Germinal center (tissue), 1 donor: ENCODE data around the gene RPA3.
"Not testable (repeated sequence)": the region's sequence is repeated elsewhere in the genome, so short reads cannot be mapped to it uniquely, and the experiment has no call there.

Source experiments
- DNase-seq: peaks from one replicate; pipeline ENCODE4 v3.0.0; 2012; ENCODE audit warnings: mixed read lengths, low spot score

Gene RPA3

GRCh38 chr7:7694542-7694941, 23.9 kb downstream of the RPA3 start:
- DNase-seq = no peak

GRCh38 chr7:7693881-7694280, 24.5 kb downstream of the RPA3 start:
- no peak for DNase-seq

- no peak for DNase-seq
Observed at GRCh38 chr7:7688956-7689355, 29.5 kb downstream of the RPA3 start.

DNA sequence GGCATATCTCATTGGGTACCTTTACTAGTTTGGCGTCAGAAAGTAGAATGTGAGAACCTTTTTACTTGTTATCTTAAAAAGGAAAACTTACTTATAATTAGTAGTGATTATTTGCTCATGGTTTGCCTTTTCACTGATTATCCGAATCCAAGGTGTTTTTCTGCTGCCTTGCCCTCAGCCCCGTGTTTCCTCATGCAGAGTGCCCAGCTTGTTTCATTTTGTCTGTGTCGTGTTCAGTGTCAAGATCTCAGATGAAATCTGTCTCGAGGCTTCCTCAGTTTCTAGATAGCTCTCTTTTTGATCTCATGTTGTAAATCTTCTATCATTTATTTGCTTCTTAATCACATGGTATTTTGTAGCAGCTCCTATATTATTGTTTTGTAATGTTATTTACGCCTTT, 30.1 kb downstream of the RPA3 start:
- no peak for DNase-seq

DNA sequence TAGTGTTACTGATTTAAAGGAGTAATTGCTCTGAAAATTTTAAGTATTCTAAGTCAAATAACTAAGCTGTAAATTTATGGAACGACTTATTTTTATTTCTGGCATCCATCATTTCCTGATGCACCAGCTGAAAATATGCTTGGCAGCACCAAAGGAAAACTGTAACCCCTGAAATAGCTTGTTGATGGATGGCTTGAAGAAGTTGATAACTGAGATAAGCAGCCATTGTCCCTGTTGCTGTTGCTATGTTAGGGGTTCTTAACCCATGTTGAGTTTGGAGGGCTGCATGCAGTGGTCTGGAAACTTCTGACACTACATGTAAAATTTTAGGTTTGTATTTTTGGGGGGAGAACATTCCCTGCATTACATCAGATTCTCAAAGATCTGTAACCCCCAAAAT, 30.6 kb downstream of the RPA3 start:
- no peak for DNase-seq

DNA sequence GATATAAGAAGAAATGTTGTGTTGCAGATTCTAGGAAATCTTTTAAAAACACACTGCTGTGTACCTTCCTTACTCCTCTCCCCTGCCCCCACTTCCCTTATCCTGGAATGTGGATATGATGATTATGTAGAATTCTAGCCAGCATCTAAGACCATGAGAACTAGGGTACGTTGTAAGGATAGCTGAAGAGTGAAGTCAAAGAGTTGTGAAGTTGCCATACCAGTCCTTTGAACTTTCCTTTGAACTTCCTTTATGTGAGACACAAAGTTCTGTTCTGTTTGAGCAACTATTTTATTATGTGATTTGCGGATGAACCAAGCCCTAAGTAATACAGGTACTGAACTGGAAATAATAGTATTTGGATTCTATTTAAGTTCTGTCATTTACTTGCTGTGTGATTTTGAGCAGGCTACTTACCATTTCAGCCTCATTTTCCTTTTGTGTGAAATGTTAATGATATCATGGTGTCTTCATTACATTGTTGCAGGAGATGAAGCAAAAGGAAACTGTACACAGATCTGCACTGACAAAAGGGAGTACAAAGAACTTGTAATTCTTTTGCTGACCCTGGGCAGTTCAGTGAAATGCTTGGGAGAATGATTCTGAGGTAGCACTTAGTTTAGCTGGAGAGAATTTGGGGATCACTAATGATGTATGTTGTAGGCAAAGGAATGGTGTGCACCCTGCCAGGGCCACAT, 31.4 kb downstream of the RPA3 start:
- no peak for DNase-seq

DNA sequence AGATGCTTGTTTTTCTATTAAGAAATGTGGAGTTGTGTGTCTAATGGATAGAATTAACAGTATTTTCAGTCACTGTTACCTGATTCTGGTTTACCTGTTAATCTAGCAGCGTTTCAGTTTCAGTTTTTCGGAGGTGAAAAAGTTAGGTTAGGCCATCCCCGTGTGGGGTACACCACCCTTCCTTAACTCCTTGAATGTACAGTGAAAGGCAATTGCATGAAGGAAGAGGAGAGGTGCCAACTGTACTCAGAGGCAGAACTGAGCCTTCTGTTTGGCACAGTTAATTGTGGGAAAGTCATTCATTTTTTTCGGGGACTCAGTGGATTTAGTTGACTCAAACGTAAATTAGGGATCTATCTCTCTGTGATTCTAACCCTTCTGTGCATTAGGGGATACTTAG, 35.5 kb downstream of the RPA3 start:
- no peak for DNase-seq

- DNase-seq = no peak
Observed at GRCh38 chr7:7681936-7682329, 36.5 kb downstream of the RPA3 start.

- DNase-seq = peak; percentile 36
Observed at GRCh38 chr7:7681191-7681935, 37.0 kb downstream of the RPA3 start.

DNA sequence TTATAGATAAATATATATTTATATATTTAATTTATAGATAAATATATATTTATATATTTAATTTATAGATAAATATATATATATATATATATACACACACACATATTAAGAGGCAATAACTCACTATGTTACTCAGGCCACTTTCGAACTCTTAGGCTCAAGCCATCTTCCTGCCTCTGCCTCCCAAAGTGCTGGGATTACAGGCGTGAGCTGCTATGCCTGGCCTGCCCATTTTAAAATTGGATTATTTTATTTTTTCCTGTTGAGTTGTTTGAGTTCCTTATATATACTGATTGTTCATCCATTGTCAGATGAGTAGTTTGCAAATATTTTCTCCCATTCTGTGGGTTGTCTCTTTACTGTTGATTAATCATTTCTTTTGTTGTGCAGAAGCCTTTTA, 38.8 kb downstream of the RPA3 start:
- DNase-seq = not testable (repeated sequence)

DNA sequence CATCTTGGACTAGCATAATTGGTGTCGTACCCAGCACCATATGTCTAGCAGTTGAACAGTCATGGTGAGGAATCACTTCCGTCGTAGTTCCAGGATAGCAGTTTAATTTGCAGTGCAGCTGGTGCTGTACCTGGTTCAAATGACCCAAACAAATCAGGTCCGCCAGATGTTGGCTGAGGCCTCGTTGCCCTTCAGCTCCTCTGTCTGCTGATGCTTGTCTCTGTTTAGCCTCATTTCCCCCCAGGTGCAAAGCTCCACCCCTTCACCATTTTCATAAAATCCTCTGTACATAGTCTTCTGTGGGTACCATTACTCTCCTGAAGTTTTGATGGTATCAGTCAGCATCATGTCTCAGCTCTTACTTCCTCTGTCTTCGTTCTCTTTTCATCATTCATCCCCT, 42.7 kb downstream of the RPA3 start:
- DNase-seq = no peak

GRCh38 chr7:7673240-7673550, 45.2 kb downstream of the RPA3 start:
- DNase-seq = no peak

- DNase-seq = no peak
Observed at GRCh38 chr7:7672545-7673239, 45.7 kb downstream of the RPA3 start.

DNA sequence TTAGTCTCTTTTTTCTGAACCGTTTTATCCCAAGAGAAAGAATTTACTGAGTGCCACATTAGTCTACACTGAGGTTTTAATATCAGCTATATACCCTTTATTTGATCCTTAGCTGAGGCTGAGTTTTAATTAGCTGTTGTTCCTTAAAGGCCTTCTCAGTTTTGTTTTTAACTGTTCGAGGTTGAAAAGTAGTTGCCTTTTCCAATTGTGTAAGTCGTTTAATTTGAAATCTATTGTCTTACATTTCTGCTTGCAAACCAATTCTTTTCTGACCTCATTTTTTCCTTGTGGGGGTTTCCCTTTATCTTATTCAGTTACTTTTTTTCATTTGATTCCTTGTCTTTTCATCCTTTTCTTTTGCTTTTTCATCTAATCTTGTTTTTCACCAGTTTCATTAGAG, 47.0 kb downstream of the RPA3 start:
- no peak for DNase-seq

- no peak for DNase-seq
Observed at GRCh38 chr7:7670490-7670889, 47.9 kb downstream of the RPA3 start.

- no peak for DNase-seq
Observed at GRCh38 chr7:7668706-7669105, 49.7 kb downstream of the RPA3 start.

- DNase-seq = no peak
Observed at GRCh38 chr7:7667187-7667586, 51.2 kb downstream of the RPA3 start.

DNA sequence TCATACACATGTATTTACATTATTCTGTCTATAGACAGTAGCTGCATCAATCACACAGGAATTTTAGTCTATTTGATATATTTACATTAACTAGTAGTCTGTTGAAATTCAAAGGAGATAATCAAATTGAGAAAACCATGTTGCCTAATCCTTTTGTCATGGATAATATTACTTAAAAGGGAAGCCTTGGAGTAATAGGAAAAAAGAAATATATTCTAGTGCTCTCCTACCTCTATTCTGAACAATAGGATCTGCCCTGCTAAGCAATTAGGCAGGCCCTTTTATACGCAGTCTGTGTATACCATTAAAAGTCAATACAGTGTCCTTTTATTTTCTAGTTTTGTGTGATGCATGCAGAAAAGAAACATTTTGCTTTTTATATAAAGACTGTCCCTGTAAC, 53.4 kb downstream of the RPA3 start:
- no peak for DNase-seq

- no peak for DNase-seq
Observed at GRCh38 chr7:7664291-7664690, 54.1 kb downstream of the RPA3 start.

GRCh38 chr7:7662527-7662926, 55.9 kb downstream of the RPA3 start:
- no peak for DNase-seq

GRCh38 chr7:7656459-7656858, 61.9 kb downstream of the RPA3 start:
- DNase-seq = not testable (repeated sequence)

GRCh38 chr7:7654964-7655715, 63.3 kb downstream of the RPA3 start:
- DNase-seq = no peak
